ENCODE measurements around the gene BACE2.
"Not testable (repeated sequence)": the region's sequence is repeated elsewhere in the genome, so short reads cannot be mapped to it uniquely, and the experiment has no call there.

Gene BACE2

DNA sequence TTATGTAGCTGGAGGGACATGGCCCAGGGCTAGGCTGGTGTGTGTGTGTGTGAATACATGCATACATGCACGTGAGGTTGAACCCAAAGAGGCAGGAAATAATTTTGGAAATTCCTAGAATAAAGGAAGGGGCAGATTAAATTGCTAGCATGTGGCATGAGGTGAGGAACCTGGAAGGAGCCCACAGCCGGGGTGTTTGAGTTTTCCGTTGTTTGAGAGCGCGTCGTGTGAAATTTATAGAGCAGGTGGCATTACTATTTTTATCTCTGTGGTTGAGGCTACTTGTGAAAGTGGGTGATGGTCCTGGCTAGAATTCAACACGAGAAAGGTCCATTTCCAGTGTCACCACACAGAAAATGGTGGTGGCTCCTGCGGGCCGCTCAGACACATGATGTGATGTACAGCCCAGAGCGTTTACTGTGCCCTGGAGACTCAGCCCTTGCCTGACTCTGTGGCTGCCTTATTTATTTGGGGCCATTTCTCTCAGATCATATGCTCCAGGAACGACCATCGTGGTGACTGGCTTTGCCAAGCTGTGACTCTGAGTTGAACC lies 48.0 kb downstream of the BACE2 start:
- DNase-seq (ENCODE audit: low read depth in 2 of 2) = no peak

- no peak for DNase-seq (ENCODE audit: low read depth in 2 of 2)
Observed at GRCh38 chr21:41216486-41216885, 48.5 kb downstream of the BACE2 start.

DNA sequence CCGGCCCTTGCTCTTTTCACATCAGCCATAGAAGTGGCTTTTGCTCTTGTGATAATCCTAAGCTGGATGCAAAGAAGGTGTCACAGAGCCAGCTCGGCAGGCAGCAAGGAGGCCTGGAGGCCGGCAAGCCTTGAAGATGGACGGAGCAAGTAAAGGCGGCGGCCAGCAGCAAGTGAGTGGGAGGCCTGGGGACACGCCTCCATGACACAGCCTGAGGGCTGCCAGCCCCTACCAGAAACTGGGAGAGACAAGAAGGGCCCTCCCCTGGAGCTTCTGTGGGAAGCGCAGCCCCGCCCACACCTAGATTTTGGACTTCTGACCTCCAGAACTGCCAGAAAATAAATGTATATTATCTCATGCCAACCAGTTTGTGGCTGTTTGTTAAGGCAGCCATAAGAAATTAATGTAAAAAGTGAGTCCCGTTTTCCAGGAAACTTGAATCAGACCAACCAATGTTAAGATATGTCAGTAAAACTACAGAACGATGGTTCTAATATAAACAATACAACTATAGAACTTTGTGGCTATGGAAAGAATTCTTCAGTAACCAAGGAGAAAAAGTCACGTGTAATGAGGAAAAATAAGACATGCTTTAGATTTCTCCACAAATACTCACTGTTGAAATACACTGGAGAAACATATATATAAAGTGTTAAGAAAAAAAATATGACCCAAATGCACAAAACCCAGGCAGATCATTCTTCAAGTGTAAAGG lies 49.9 kb downstream of the BACE2 start:
- DNase-seq (ENCODE audit: low read depth in 2 of 2) = no peak

GRCh38 chr21:41219498-41220207 lies 51.7 kb downstream of the BACE2 start:
- no peak for DNase-seq (ENCODE audit: low read depth in 2 of 2)

- DNase-seq (ENCODE audit: low read depth in 2 of 2) = no peak
Observed at GRCh38 chr21:41220208-41220733, 52.3 kb downstream of the BACE2 start.

- DNase-seq (ENCODE audit: low read depth in 2 of 2) = no peak
Observed at GRCh38 chr21:41222247-41223068, 54.5 kb downstream of the BACE2 start.

DNA sequence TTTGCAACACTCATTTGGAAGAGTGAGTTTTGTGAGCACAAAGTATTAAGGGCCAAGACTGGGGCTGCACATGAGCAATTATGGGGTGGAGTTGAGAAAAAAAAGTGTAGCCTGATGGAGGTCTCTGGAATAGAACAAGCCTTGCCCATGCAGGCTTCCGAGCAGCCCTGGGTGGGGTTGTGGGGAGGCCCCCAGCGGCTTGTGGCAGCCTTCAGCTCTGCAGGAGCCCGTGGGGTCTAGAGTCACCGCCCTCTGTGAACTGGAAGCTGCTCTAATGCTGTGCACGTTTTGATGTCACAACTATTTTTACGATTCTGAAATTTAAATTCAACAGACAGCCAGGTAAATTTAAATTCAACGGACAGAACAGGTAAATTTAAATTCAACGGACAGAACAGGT lies 58.9 kb downstream of the BACE2 start:
- DNase-seq (ENCODE audit: low read depth in 2 of 2) = no peak

- no peak for DNase-seq (ENCODE audit: low read depth in 2 of 2)
Observed at GRCh38 chr21:41227357-41228005, 59.5 kb downstream of the BACE2 start.

DNA sequence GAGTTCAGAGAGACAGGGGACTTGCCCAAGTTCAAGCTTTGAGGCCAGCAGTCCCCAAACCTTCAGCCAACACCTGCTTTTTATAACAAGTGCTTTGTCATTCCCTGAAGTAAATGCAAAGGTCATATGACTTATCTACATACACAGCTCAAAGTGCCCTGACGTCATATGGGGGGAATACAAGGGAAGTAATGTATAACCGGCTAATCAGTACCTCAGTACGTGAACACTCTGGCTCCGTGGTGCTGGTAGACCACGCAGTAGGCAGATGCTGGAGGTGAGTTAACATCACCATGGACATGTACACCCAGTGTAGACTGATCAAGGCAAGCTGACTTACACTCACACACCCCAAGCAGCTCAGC lies 60.0 kb downstream of the BACE2 start:
- DNase-seq (ENCODE audit: low read depth in 2 of 2) = no peak

- no peak for DNase-seq (ENCODE audit: low read depth in 2 of 2)
Observed at GRCh38 chr21:41228492-41228891, 60.5 kb downstream of the BACE2 start.

- no peak for DNase-seq (ENCODE audit: low read depth in 2 of 2)
Observed at GRCh38 chr21:41228958-41229357, 61.0 kb downstream of the BACE2 start.

DNA sequence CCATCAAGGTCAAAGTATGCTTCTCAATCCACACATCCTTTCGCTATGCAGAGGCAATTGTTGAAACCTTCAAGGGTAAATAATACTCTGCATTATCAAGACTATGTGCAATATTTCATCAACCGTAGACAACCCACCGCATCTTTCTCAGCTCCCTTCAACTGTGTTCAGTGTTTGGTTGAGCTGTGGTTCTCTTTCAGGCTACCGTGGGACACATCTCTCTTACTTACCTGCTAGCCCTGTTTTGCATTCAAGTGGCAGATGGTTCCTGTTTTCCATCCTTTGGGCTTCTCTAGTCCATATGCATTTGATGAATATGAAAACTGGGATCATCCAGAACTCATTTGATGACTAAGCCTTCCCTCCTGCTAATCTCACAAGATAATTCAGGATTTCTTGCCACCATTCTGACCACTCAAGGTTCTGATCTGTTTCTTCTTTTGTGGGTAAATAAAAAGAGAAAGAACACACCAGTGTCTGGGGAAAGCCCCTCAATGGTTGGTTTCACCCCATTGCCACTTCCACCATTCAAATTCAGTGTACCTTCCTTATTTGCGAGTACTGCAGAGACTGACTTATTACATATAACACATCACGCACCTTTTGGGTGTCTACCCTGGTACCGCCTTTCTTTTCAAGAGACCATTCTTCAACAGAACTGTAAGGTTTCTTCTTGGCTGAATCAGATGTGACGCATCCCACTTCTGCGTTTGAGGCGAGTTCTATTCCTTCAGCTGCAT lies 61.7 kb downstream of the BACE2 start:
- no peak for DNase-seq (ENCODE audit: low read depth in 2 of 2)

- no peak for DNase-seq (ENCODE audit: low read depth in 2 of 2)
Observed at GRCh38 chr21:41230497-41230896, 62.5 kb downstream of the BACE2 start.

GRCh38 chr21:41231060-41231459 lies 63.1 kb downstream of the BACE2 start:
- no peak for DNase-seq (ENCODE audit: low read depth in 2 of 2)

- DNase-seq (ENCODE audit: low read depth in 2 of 2) = no peak
Observed at GRCh38 chr21:41232013-41232412, 64.1 kb downstream of the BACE2 start.

DNA sequence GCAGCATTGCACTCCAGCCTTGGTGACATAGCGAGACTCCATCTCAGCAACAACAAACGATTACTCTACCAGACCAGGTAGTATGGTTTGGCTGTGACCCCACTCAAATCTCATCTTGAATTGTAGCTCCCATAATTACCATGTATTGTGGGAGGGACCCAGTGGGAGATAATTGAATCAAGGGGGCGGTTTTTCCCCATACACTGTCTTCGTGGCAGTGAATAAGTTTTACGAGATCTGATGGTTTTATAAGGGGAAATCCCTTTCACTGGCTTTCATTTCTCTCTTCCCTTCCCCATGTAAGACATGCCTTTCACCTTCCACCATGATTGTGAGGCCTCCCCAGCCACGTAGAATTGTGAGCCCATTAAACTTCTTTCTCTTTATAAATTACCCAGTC lies 66.0 kb downstream of the BACE2 start:
- no peak for DNase-seq (ENCODE audit: low read depth in 2 of 2)

DNA sequence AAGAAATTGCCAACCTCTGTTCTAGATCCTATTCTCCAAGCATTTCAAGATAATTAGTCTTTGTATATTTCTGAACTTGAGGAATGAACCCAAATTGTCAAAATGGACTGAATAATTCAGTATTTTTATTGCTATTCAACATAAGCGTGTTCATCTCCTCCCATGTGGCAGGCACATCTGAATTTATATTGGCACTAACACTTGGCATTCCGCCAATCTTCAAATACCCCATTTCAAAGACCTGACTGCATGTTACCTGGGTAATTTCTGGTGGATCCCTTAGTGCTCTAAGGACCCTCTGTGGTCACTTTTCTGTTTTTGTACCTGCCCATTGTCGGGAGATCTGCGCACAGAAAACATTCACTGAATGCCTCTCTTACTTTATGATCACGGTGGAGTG lies 66.6 kb downstream of the BACE2 start:
- DNase-seq (ENCODE audit: low read depth in 2 of 2) = no peak

DNA sequence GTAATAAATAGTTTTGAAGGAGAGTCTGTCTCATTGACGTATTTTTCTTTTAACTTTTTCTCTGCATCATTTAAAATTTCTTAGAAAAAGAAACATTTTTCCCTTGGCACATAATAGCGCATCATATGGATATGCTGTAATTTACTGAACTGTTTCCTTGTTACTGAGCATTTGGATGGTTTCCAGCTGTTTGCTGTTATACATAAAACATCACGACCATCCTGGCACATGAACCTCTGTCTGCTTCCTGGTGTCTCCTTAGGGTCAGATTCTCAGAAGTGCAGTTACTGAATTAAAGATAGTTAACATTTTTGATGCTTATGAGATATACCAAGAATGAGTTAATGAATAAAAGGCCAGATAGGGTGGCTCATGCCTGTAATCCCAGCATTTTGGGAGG lies 67.2 kb downstream of the BACE2 start:
- DNase-seq (ENCODE audit: low read depth in 2 of 2) = no peak

DNA sequence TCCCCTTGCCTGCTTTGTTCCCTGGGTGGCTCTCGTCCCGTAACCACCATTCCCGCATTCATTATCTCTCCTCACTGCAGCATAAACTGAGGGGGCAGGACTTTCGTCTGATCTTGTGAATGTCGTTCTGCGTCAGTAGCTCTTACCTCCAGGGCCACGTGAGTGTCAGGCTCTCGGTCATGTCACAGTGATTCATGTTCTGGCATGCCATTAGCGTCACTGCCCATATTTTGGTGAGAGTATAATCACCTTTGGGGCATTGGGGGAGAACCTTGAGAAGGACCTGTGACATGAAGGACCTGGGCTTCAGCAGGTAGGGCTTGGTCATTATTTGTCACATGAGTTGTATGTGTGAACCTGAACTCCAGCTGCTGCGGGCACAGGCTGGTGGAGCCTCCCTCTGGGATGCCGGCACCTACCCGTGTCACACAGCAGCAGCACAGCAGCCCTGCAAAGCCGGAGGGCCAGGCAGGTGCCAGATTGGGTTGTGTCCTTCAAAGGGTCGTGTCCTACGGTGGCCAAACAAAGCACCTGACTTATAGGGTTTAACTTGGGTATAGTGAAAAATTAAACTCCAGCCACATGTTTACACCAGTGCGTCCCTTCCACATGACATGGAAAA lies 68.5 kb downstream of the BACE2 start:
- DNase-seq (ENCODE audit: low read depth in 2 of 2) = no peak

DNA sequence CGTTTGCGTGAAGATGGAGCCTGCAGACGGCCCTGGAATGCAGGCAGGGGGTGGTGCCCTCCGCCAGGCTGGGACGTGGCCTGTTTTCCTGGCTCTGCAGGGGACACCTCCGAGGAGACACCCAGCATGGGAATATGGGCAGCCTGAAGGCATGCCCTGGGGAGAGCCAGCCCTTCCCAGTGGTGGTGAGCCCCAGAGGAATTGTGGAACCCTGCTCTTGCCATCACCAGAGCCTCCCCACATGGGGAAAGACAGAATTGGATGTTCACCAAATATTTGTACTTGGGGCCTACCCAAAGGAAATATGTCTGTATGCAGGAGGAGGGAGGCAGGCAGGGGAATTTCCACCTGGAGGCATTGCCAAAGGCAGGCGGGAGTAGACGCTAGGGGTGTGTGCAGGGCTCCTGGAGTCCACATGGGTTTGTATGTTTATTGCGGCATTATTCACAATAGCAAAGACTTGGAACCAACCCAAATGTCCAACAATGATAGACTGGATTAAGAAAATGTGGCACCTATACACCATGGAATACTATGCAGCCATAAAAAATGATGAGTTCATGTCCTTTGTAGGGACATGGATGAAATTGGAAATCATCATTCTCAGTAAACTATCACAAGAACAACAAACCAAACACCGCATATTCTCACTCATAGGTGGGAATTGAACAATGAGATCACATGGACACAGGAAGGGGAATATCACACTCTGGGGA lies 70.3 kb downstream of the BACE2 start:
- DNase-seq (ENCODE audit: low read depth in 2 of 2) = not testable (repeated sequence)

All from stimulated activated CD8-positive, alpha-beta memory T cell treated with anti-CD3 and anti-CD28 coated beads, Interleukin-15, amount 100 ng/mL, for 4 hours (primary cell).